Endothelial cell of umbilical vein (primary cell): ENCODE measurements around the gene ULBP2.

Experiments used
- CTCF ChIP-seq, 2 donors: IDR thresholded peaks; 1 replicate in 1 of 2; 2 replicates in 1 of 2; pipeline ENCODE4 v1.5.1; 2011; ENCODE audit warnings: low read length in 2 of 2, mild to moderate bottlenecking in 2 of 2, moderate library complexity in 2 of 2, control low read depth in 1 of 2, inconsistent platforms in 1 of 2, low read depth in 1 of 2; ENCODE audit not compliant: insufficient read depth in 1 of 2; ENCODE audit errors: extremely low read depth in 1 of 2
- FOS ChIP-seq: IDR thresholded peaks from 2 replicates; pipeline ENCODE4 v1.6.1; 2011; ENCODE audit warnings: mild to moderate bottlenecking, low read length, moderate library complexity, borderline replicate concordance; ENCODE audit not compliant: insufficient read depth
- MYC ChIP-seq: IDR thresholded peaks from one replicate; pipeline ENCODE4 v1.6.1; 2011; ENCODE audit warnings: mild to moderate bottlenecking, low read depth, low read length
- POLR2A ChIP-seq: IDR thresholded peaks from 2 replicates; pipeline ENCODE4 v1.6.1; 2012; ENCODE audit warnings: low read depth, mild to moderate bottlenecking, control low read depth, low read length

GRCh38 chr6:149983145-149983544 is 41.3 kb downstream of the ULBP2 start:
- TF ChIP-seq POLR2A (no peak), FOS (no peak), CTCF (IDR thresholded peaks at IDR 0.05; ENCODE audit: extremely low read depth in 1 of 2, insufficient read depth in 1 of 2, low read depth in 1 of 2, low read length in 2 of 2) (no peak), MYC (no peak)
